Dermis blood vessel endothelial cell (primary cell): ENCODE measurements around the gene MCAT. TPM values are rescaled to one million over a fixed set of nuclear protein-coding genes. Genes with fewer than 3 reads are reported as not detected.
"Not testable (repeated sequence)": the region's sequence is repeated elsewhere in the genome, so short reads cannot be mapped to it uniquely, and the experiment has no call there.

Experiments
- DNase-seq: peaks from one replicate; pipeline ENCODE4 v3.0.0; 2010
- total RNA-seq: library from RNA; depleted of rRNA; stranded (reverse); fragments of >200 nt; gene quantifications from 2 replicates; pipeline ENCODE4 v1.2.3, GENCODE V29; 2014

MCAT gene
- total RNA-seq, 1 donor from 2014 or later = 11.7 TPM

DNA sequence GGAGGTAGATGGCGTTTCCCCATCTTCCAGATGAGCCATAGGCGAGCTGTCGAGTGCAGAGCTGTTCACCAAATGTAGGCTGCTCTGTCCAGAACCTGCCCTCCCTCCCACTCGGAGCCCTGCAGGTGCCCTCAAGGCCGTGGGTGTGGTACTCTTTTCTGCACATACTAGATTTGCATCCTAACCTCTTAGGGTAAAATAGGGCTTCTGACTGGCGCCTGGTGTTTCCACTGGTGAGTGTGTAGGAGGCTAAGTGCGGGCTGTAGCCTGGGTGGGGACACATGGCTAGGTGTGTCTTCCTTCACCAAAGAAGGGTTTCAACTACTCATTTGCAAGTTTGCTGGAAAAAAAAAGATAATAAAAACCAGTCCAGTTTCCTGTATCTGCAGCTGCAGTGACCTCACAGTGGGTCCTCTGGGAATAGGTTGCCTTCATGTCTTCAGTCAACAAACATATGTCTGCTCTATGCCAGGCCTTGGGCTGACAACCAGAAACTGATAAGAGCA is 24.2 kb downstream of the MCAT start:
- DNase-seq = no peak

DNA sequence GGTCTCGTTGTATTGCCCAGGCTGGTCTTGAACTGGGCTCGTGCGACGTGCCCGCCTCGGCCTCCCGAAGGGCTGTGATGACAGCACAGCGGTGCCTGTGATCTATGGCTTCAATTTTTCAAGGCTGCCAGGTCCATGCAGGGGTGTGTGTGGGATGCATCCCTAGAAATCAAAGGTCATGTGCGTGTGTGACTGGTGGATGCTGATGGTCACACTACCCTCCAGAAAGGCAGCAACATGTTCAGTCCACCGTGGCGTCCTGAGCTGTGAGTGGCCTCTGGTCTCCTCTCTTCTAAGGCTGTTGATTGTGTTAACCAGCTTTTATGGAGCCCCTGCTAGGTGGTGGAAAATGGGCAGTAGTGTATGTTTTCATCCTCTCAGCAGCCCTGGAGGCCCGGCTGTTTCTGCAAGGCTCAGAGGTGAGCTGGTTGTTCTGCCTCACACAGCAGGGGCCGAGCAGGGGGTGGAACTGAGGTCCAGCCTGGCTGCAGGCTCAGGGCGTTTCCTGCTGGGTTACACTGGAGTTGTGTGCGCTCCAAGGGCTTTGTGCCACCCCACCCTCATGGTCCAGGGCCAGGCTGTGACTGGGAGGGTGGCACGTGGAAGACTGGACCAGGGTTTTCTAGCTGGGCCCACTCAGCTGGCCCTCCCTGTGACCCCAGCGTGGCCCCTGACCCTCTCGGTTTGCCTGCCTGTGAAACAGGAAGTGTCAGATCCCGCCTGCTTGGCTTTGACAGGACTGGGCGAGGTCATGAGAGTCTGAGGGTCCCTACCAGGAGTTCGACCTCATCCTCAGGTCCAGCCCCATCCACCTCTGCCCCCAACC is 25.0 kb downstream of the MCAT start:
- no peak for DNase-seq

DNA sequence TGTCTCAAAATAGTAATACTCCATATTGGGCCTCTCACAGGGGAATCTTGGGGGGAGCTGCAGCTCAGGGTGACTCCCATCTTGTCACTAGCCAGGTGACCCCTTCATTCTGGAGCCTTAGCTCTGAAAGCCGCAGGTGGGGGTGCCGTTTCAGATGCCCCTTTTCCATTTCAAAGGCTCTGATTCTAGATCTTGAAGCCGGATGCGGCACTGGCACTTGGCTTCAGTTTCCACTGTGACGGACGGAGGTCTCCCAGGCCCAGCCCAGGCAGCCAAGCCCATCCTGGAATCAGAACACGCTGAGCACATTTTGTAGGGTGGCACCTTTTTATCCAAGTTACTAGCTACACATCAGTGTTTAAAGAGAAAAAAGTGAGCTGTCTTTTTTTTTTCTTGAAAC is 26.3 kb downstream of the MCAT start:
- DNase-seq = no peak

GRCh38 chr22:43114958-43115357 is 28.2 kb downstream of the MCAT start:
- no peak for DNase-seq

DNA sequence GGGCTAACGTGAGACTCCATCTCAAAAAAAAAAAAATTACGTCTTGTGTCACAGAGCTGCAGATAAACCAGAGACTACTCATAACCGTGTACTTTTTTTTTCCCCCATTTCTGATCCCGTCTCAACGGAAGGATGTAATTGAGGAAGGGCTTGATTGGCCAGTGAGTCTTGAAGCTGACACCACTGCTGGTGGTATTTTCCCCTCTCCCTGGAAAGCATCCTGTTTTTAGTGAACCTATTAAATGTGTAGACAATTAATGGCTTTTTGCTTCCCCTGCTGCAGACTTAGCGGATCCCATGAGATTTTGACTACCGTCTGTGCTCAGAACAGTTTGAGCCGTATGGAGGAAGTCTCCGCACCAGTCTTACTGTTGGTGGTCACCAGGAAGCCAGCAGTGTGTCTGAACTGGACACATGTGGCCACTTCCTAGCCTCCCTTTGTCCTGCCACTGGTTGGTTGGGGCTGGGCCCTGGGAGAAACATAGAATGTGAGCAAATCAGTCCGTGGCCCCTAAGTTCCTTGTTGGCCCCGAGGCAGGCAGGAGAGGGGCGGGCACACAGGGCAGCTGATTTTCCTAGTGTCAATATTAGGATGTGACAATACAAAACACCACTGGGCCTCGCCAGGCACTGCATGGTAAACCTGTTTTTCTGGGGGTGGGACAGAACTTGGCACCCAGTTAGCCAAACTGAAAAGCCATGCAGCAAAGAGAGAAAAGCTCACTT is 29.5 kb downstream of the MCAT start:
- peak; percentile 34 for DNase-seq

DNA sequence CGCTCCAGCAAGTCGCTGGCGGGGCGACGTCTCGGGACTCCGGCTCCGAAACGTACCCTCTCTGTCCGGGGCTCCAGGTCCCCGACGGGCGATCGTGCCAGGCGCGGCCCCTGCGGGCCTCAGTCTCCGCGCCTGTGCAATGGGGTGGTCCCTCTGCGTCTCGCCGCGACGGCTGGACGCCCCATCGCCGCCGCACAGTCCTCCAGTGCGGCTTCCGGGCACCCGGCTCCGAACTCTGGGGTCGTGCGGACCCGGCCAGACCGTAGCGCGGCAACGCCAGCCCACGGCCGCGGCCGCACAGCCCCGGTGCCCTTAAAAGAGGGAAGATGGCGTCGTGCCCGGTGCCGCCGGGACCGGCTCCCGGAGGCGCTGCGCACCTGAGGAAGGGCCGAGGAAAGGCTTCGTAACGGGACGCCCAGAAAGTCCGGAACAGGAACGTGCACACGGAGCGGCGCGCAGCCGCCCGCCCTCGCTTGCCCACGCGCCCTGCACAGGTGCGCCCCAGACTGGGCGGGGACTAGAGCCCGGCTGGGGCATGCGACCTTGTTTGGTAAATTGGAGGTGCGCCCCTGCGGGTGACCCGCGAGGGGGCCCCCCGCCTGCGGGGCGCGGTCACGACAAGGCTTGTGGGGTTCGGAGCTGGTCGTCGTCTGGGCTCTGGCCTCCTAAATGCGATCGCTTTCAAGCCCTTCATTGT is 32.1 kb downstream of the MCAT start:
- no peak for DNase-seq

DNA sequence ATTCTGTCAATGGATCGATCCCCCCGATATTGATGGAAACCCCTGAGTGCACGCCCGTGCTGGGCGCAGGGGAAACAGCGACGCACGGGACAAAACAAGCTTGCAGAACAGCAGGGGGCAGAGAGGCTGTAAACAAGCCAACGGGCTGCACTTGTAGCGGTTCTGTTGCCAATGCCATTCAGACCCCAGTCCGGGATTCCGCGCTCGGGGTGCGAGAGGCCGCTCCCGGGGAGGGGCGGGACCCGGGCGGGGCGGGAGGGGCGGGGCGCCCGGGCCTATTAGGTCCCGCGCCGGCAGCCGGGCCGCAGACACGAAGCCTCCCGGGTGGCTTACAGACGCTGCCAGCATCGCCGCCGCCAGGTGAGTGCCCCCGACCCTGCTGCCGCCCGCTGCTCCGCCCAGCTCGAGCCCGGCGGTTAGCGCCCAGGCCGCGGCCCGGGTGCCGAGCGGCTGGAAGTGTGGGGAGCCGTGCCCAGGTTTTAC is 32.7 kb downstream of the MCAT start, which contains the start of gene BIK:
BIK (plus strand) TSS at position 307 of the 483 bp plus-strand sequence. CDS start 13,273 bp downstream, outside the sequence.
- DNase-seq = peak; percentile 57

GRCh38 chr22:43109921-43110443 is 33.2 kb downstream of the MCAT start:
- no peak for DNase-seq

GRCh38 chr22:43109511-43109910 is 33.7 kb downstream of the MCAT start:
- DNase-seq = no peak

GRCh38 chr22:43106302-43106701 is 36.9 kb downstream of the MCAT start:
- DNase-seq = no peak

- not testable (repeated sequence) for DNase-seq
Measured at GRCh38 chr22:43104950-43105349, 38.2 kb downstream of the MCAT start.

DNA sequence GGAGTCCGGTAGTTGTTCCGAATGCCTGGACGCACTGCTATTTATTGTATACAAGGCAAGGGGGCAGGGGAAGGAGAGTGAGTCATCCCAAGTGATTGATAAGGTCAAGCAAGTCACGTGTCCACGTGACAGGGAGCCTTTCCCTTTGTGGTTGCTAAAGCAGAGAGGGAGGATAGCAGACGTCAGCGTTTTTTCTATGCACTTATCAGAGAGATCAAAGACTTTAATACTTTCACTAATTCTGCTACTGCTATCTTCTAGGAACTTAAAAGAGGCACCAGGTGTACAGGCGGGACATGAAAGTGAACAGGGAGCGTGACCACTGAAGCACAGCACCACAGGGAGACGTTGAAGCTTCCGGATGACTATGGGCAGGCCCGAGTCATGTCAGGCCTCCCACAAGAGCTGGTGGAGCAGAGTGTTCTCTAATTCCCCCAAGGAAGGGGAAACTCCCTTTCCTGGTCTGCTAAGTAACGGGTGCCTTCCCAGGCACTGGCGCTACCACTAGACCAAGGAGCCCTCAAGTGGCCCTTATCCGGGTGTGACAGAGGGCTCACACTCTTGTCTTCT is 39.1 kb downstream of the MCAT start:
- peak; percentile 74 for DNase-seq

DNA sequence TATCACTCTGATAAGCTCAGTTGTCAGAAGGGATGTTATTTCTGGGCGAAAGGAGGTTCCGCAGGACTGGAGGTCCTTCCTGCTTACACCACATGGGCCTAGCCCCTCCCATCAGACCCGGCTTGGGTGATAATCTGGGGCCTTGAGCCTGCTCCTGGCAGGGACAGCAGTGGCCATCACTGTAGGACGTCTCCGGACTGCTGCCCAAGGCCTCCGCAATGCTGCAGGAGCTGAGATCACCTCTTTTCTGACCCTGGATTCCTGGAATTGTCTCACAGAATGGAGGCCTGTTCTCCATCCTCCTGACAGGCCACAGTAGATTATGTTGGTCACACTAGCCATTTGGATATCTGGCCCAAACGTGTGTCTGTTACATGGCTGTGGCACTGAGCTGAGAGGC is 41.9 kb downstream of the MCAT start:
- DNase-seq = peak; percentile 41

- no peak for DNase-seq
Measured at GRCh38 chr22:43100225-43100624, 43.0 kb downstream of the MCAT start.

- DNase-seq = no peak
Measured at GRCh38 chr22:43099095-43099494, 44.1 kb downstream of the MCAT start.

DNA sequence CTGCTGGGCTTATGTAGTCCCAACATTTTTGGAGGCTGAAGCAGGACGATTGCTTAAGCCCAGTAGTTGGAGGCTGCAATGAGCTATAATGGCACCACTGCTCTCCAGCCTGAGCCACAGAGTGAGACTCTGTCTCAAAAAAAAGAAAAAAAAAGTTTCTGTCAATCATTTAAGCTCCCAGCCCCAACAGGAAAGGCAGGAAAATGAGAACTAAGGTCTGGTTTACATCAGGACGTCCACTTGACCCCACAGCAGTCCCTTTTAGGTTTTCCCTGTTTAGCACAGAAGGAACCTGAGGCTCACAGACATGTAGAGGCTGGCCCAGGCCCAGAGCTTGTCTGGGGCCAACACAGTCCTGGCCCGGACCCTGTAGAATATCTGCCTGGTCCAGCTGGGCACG is 44.8 kb downstream of the MCAT start:
- DNase-seq = no peak

- no peak for DNase-seq
Measured at GRCh38 chr22:43096420-43096819, 46.8 kb downstream of the MCAT start.

DNA sequence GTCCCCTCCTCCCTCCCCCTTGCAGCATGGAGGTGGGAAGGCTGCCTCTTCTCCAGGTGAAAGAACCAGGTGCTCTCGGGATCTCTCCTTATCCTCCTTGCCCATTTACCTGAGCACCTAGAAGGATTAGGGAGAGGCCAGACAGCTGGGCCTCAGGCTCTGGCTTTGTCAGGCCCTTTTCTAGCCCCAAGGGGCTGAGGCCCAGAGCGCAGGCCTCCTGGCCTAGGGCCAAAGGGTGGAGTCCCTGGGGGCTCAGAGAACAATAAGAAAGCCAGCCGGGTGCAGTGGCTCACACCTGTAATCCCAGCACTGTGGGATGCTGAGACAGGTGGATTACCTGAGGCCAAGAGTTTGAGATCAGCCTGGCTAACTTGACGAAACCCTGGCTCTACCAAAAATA is 48.6 kb downstream of the MCAT start:
- no peak for DNase-seq

DNA sequence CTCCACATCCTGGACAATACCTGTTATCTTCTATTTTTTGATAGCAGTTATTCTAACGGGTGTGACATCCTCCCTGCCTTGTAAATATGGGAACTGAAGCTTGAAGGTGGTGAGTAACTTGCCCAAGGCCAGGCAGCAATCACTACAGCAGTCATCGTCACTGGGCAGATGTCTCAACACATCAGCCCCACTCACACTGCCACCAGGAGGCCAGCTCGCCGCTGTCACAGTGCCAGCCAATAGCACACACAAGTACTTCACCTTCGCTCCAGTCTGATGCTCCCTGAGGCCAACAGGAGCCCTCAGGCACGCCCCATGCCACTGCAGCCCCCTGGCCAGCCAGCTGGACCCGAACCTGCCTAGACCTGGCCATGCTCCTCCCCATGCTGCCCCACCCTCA is 49.1 kb downstream of the MCAT start:
- DNase-seq = peak; percentile 21

DNA sequence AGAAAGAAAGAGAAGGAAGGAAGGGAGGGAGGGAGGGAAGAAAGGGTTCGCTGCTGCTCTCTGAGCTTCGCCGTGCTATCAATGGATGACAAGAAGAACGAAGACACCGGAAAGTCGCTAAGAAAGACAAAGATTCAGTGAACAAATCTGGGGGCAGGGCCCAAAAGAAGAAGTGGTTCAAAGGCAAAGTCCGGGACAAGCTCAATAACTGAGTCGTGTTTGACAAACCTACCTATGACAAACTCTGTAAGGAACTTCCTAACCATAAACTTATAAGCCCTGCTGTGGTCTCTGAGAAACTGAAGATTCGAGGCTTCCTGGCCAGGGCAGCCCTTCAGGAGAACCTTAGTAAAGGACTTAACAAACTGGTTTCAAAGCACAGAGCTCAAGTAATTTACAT is 51.1 kb downstream of the MCAT start:
- no peak for DNase-seq

DNA sequence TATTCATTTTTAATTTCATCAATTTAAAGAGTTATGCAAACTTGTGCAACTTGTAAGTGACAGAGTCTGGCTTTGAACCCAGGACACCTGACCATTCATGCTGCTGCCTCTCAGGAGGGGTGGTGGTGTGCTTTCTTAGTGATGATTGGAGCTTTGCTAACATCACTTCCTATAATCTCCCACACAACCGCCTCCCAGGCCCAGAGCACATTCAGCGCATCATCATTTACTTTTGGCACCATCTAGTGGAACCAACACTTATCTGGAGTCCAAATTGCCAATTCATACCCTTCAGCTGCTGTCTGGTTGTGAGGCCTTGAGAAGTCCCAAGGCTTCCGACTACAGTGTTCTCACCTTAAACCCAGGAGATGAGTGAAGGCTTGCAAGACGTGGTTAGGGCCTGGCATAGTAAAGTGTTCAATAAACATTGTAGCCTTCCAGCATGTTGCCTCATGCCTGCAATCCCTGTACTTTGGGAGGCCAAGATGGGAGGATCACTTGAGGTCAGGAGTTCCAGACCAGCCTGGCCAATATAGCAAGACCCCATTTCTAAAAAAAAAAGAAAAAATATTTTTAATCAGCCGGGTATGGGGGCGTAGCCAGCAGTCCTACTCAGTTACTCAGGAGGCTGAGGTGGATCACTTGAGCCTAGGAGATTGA is 52.9 kb downstream of the MCAT start:
- DNase-seq = peak; percentile 92
